Skeletal muscle satellite cell (primary cell): ENCODE results near the gene PPFIBP2.

Experiments
- H3K27me3 ChIP-seq: 2 replicates; pipeline ENCODE4 v1.7.0; 2013; ENCODE audit warnings: low read length; ENCODE audit not compliant: control insufficient read depth, insufficient read depth
- H3K36me3 ChIP-seq: 2 replicates; pipeline ENCODE4 v1.7.0; 2013; ENCODE audit warnings: mild to moderate bottlenecking, control low read depth, low read length; ENCODE audit not compliant: insufficient read depth
- H3K4me1 ChIP-seq: 2 replicates; pipeline ENCODE4 v1.7.0; 2013; ENCODE audit warnings: low read length; ENCODE audit not compliant: control insufficient read depth, insufficient read depth
- H3K4me2 ChIP-seq: 2 replicates; pipeline ENCODE4 v1.7.0; 2013; ENCODE audit warnings: mild to moderate bottlenecking, low read length
- H3K4me3 ChIP-seq: 2 replicates; pipeline ENCODE4 v1.7.0; 2013; ENCODE audit warnings: low read length
- H3K9ac ChIP-seq: 2 replicates; pipeline ENCODE4 v1.7.0; 2013; ENCODE audit warnings: mild to moderate bottlenecking, low read depth, low read length, moderate library complexity
- H3K9me3 ChIP-seq: replicated peaks from 2 replicates; pipeline ENCODE4 v1.7.0; 2013; ENCODE audit warnings: mild to moderate bottlenecking, control low read depth, low read length

Gene PPFIBP2

DNA sequence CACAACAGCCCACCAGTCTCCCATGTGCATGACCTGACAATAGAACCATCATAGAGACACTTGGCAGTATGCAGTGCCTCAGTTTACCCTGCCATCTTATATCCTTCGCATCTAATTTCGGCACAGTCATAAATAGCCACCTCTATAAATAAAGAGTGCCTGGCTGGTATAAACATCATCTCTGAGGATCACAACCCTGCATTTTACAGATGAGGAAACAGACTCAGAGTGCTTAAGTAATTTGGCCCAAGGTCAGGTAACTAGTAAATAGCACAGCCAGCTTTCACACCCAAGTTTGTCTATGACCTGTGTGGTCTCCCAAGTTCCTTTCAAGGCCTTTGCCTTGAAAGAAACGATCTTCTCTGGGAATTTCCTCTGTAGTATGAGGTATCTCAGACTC is 114.9 kb downstream of the PPFIBP2 start:
- Histone ChIP-seq H3K4me2 (no peak overlapping the region), H3K9ac (no peak overlapping the region), H3K27me3 (no peaks in the 10 kb centered on the region), H3K4me3 (no peak overlapping the region), H3K36me3 (no peaks in the 10 kb centered on the region), H3K4me1 (no peaks in the 10 kb centered on the region), H3K9me3 (no peaks in the 10 kb centered on the region)

DNA sequence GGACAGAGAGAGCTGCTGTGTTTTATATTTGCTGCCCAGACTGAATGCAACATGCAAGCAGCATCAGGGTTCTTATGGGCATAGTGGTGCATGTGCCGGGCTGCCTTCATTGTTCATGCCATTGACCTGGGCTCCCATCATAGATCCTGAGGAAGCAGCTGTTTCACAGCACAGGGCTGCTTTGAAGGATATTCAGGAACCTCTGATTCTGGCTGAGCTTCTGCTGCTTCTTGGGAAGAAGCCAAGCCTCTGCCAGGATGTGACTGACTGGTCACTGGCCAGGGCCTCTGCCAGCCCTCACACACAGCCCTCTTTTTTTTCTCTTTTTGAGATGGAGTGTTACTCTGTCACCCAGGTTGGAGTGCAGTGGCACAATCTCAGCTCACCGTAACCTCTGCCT is 116.2 kb downstream of the PPFIBP2 start:
- Histone ChIP-seq H3K36me3 (no peaks in the 10 kb centered on the region), H3K4me2 (no peak overlapping the region), H3K4me3 (no peak overlapping the region), H3K9ac (no peak overlapping the region), H3K9me3 (no peaks in the 10 kb centered on the region), H3K4me1 (no peaks in the 10 kb centered on the region), H3K27me3 (no peaks in the 10 kb centered on the region)

GRCh38 chr11:7632211-7632610 is 118.4 kb downstream of the PPFIBP2 start:
- H3K9ac ChIP-seq = no peak overlapping the region
- no peak overlapping the region for H3K4me2 ChIP-seq
- H3K9me3 ChIP-seq = no peaks in the 10 kb centered on the region
- H3K36me3 ChIP-seq = no peaks in the 10 kb centered on the region
- H3K27me3 ChIP-seq = no peaks in the 10 kb centered on the region
- no peaks in the 10 kb centered on the region for H3K4me1 ChIP-seq
- H3K4me3 ChIP-seq = no peak overlapping the region

DNA sequence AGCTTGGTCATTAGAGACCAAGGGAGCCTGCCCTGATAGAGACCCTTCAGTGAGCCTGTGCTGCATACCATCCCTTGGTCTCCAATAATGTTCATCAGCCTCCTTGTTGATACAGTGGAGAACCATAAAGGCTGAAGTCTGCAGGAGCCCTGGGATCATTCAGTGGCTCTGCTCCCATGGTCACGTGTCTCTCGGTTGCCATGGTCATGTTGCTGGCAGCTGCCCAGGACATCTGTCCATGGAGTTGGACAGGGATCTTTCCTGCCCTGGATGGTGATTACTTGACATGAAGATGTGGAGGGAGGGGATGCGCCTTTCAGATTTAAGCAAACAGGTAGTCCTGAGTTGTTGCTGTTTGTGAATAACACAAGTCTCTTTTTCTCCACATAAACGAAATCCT is 121.3 kb downstream of the PPFIBP2 start:
- H3K4me2 ChIP-seq = no peak overlapping the region
- H3K9me3 ChIP-seq = no peaks in the 10 kb centered on the region
- H3K27me3 ChIP-seq = no peaks in the 10 kb centered on the region
- no peaks in the 10 kb centered on the region for H3K36me3 ChIP-seq
- no peak overlapping the region for H3K4me3 ChIP-seq
- no peak overlapping the region for H3K9ac ChIP-seq
- no peaks in the 10 kb centered on the region for H3K4me1 ChIP-seq

DNA sequence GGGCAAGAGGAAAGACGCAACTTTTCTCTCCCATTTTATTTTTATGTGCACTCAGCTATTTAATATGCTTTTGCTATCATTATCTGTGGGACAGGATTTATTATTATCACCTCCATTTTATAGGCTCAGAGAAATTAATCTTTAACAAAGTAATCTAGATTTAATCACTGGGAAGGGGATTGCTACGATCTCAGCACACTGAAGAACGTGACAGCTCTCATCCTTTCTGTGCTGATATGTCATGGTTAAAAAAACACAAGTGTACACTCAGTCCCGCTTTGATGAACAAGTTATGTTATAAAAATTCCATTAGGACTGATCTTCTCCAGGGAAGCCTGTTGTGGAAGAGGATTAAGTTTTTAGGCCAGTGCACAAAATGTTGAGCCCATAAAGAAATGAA is 121.9 kb downstream of the PPFIBP2 start:
- no peaks in the 10 kb centered on the region for H3K36me3 ChIP-seq

DNA sequence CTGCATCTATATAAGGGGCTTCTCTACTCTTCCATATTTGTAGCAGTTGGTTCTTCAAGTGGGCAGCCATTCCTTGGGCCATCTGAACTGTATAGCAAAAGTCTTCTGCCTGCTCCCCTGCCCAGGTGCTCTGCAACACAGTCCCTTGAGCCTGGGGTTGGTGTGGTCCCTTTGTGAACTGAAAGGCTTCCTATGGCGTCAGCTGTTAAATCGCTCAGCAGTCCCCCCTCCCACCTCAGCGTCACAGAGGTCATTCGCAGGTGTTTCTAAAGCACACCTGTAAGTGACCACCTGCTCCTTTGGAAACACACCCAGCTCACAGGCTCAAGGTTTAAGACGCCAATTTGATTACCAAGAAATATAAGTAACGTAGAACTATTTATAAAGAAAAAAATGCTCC is 122.6 kb downstream of the PPFIBP2 start:
- Histone ChIP-seq H3K36me3 (no peaks in the 10 kb centered on the region), H3K9me3 (no peaks in the 10 kb centered on the region), H3K27me3 (no peaks in the 10 kb centered on the region), H3K4me3 (no peak overlapping the region), H3K4me1 (no peaks in the 10 kb centered on the region), H3K9ac (no peak overlapping the region), H3K4me2 (no peak overlapping the region)

More for the DNA sequence above, 121.9 kb downstream of the PPFIBP2 start:
- H3K4me3 ChIP-seq = no peak overlapping the region
- no peaks in the 10 kb centered on the region for H3K27me3 ChIP-seq
- no peak overlapping the region for H3K9ac ChIP-seq
- no peak overlapping the region for H3K4me2 ChIP-seq
- H3K4me1 ChIP-seq = no peaks in the 10 kb centered on the region
- H3K9me3 ChIP-seq = no peaks in the 10 kb centered on the region

GRCh38 chr11:7637447-7638157 is 123.8 kb downstream of the PPFIBP2 start:
- H3K4me1 ChIP-seq = no peaks in the 10 kb centered on the region
- no peaks in the 10 kb centered on the region for H3K27me3 ChIP-seq
- no peak overlapping the region for H3K9ac ChIP-seq
- H3K4me2 ChIP-seq = no peak overlapping the region
- no peaks in the 10 kb centered on the region for H3K9me3 ChIP-seq
- H3K4me3 ChIP-seq = no peak overlapping the region
- no peaks in the 10 kb centered on the region for H3K36me3 ChIP-seq

DNA sequence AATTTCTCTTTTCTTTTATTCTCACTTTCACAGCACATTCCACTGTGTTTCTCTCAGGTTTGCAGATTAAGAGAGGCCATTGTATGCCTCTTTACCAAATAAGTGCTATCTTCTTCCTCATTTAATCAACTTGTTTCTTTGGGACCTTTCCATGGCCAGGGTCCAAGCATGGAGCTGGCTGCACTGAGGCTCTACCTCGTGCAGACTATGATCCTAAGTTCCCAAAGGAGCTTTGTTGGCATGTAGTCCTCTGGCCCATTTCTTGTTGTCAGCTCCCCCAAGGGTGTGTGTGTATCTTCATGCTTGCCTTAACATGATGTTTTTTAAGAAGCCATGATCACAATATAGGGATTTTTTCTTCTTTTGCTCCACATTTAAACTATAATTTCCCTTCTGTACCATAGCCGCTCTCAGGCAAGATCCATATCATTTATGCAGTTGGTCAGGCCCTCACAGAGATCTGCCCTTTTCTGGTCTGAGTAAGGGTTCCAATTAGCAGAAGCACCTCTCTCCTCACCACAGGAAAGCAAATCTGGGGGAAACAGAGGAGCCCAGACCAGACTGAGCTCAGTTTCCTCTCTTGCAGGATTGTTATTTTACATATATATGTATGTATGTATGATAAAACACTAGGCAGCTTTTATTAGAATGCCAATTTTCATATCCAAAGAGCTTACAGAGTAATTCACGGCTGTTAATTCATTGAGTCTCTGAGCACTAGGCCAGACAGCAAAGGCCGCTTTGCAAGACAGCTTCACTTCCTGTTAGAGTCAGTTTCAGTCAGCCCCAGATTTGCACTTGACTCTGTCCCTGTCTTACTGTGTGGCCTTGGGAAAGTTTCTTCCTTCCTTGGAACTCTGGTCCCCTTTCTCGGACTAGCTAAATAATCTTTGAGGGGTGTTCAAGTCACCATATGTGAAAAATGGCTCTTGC is 125.2 kb downstream of the PPFIBP2 start:
- H3K9ac ChIP-seq = no peak overlapping the region
- no peak overlapping the region for H3K4me2 ChIP-seq
- no peak overlapping the region for H3K4me3 ChIP-seq
- no peaks in the 10 kb centered on the region for H3K27me3 ChIP-seq
- H3K4me1 ChIP-seq = no peaks in the 10 kb centered on the region
- no peaks in the 10 kb centered on the region for H3K9me3 ChIP-seq
- H3K36me3 ChIP-seq = no peaks in the 10 kb centered on the region

- Histone ChIP-seq H3K4me3 (no peak overlapping the region), H3K4me2 (no peak overlapping the region), H3K4me1 (no peaks in the 10 kb centered on the region), H3K9me3 (no peaks in the 10 kb centered on the region), H3K36me3 (no peaks in the 10 kb centered on the region), H3K9ac (no peak overlapping the region), H3K27me3 (no peaks in the 10 kb centered on the region)
These were observed 125.8 kb downstream of the PPFIBP2 start for GRCh38 chr11:7639643-7640025.

DNA sequence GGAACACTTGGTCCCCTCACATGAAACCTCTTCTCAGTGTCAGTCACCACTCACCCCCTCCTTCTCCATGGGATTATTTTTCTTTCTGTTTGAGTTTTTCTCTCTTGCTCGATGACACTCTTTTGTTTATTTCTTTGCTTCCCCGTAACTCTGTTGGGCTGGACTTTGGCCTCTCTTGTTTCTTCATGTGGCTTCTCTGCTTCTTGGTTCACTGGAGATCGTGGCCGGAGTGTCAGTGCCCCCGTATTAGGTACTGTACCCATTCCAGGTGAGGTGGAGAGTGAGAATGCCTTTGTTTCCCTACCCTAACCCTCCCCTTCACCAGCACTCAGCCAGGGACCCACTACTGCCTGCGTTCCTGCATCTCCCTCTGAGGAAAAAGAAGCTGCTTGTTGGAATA is 127.0 kb downstream of the PPFIBP2 start:
- Histone ChIP-seq H3K4me3 (no peak overlapping the region), H3K4me1 (no peaks in the 10 kb centered on the region), H3K27me3 (no peaks in the 10 kb centered on the region), H3K9me3 (no peaks in the 10 kb centered on the region), H3K9ac (no peak overlapping the region), H3K36me3 (no peaks in the 10 kb centered on the region), H3K4me2 (no peak overlapping the region)

DNA sequence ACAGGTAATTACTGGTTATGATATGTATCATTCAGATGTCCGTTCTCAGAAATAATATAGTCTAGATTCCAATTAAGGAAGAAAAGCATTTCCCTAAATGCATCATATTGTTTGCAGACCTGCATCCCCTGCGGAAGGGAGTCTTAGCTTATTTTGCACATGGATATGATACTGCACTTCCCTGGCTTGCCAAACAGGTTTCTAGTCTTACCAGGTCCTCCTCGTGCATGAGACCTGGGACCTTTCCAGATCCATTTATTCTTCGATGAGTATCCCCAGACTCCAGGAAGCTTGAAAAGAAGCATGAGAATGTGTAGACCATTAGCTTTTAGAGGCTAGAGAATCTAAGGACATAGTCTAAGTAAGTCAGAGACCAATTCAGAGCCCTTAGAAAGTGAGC is 128.9 kb downstream of the PPFIBP2 start:
- H3K4me1 ChIP-seq = no peaks in the 10 kb centered on the region
- H3K9me3 ChIP-seq = no peaks in the 10 kb centered on the region
- H3K4me2 ChIP-seq = no peak overlapping the region
- H3K36me3 ChIP-seq = no peaks in the 10 kb centered on the region
- no peak overlapping the region for H3K9ac ChIP-seq
- no peaks in the 10 kb centered on the region for H3K27me3 ChIP-seq
- H3K4me3 ChIP-seq = no peak overlapping the region

DNA sequence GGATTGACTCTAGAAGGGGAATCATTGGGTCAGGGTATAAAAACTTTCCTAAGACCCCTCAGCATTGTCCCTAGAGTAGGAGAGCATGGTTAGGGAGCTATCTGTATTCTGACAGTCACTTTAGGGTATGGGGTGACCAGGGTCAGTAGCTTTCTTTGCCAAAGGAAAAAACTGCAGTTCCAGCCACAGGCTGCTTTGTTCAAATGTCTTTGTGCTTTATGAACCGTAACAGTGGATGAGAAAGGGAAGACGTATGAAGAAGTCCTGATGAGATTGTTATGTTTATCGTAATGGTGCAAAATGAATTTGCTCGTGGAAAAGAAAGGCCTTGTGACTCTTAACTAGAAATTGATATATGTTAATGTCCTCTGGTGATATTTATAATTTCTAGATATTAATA is 129.5 kb downstream of the PPFIBP2 start:
- no peak overlapping the region for H3K4me2 ChIP-seq
- H3K4me1 ChIP-seq = no peaks in the 10 kb centered on the region
- no peaks in the 10 kb centered on the region for H3K27me3 ChIP-seq
- H3K36me3 ChIP-seq = no peaks in the 10 kb centered on the region
- no peak overlapping the region for H3K4me3 ChIP-seq
- no peak overlapping the region for H3K9ac ChIP-seq
- H3K9me3 ChIP-seq = no peaks in the 10 kb centered on the region
